Peyer's patch (tissue), 4 donors: ENCODE measurements around the gene DCHS1. TPM values are rescaled to one million over a fixed set of nuclear protein-coding genes. Genes with fewer than 3 reads are reported as not detected.

Source experiments
- DNase-seq, 3 donors: peaks; one replicate each; pipeline ENCODE4 v3.0.0-alpha.2; 2017 to 2019
- H3K27ac ChIP-seq, 4 donors: fragments of 200-600 bp; sonication (generic); one replicate each; pipeline ENCODE4 v1.5.1; 2016 to 2019
- H3K27me3 ChIP-seq, 2 donors: fragments of 200-600 bp; sonication (generic); one replicate each; pipeline ENCODE4 v1.5.1; 2019
- H3K36me3 ChIP-seq, 3 donors: fragments of 200-600 bp; sonication (generic); one replicate each; pipeline ENCODE4 v1.5.1; 2016 to 2019
- H3K4me1 ChIP-seq, 4 donors: fragments of 200-600 bp; sonication (generic); one replicate each; pipeline ENCODE4 v1.5.1; 2016 to 2019
- H3K4me3 ChIP-seq, 4 donors: fragments of 200-600 bp; sonication (generic); 1 replicate in 3 of 4; 2 replicates in 1 of 4; pipeline ENCODE4 v1.5.1; 2016 to 2019; ENCODE audit warnings: mild to moderate bottlenecking in 1 of 4
- H3K9me3 ChIP-seq, 4 donors: fragments of 200-600 bp; sonication (generic); one replicate each; pipeline ENCODE4 v1.5.1; 2016 to 2019; ENCODE audit warnings: mild to moderate bottlenecking in 1 of 4
- CTCF ChIP-seq, 6 experiments: fragments of 450-650 bp in 4 of 6; fragments of 200-600 bp in 2 of 6; sonication (generic) in 1 of 6; IDR thresholded peaks; one replicate each; pipeline ENCODE4 v1.5.1; 2017 to 2019; ENCODE audit warnings: antibody characterized with exemption in 6 of 6, mild to moderate bottlenecking in 3 of 6, moderate library complexity in 1 of 6
- POLR2A ChIP-seq, 2 donors: fragments of 450-650 bp; IDR thresholded peaks; one replicate each; pipeline ENCODE4 v1.5.1; 2017; ENCODE audit warnings: antibody characterized with exemption in 2 of 2, mild to moderate bottlenecking in 2 of 2, moderate library complexity in 2 of 2
- total RNA-seq, 4 donors: library from RNA; depleted of rRNA; stranded (reverse); fragments of >200 nt; gene quantifications; one replicate each; pipeline ENCODE4 v1.1.0, GENCODE V29; 2016

The DCHS1 gene
- total RNA-seq, 4 donors from 2014 or later = 2.8 to 12.4 (median 9.7) TPM

GRCh38 chr11:6608011-6608410 is 47.6 kb downstream of the DCHS1 start:
- TF ChIP-seq CTCF (IDR thresholded peaks at IDR 0.05) (no peak), POLR2A (IDR thresholded peaks at IDR 0.05) (no peak)
- Histone ChIP-seq H3K9me3 (no peaks in the 10 kb centered on the region), H3K4me1 (peaks cover 0 to 61% (median 17%) of the 10 kb centered on the region in 4 donors), H3K27me3 (no peaks in the 10 kb centered on the region), H3K27ac (peak overlapping the region; percentile 68 to 94 (median 90)), H3K36me3 (peaks cover 0 to 35% (median 3%) of the 10 kb centered on the region in 3 donors), H3K4me3 (no peak overlapping the region)
- DNase-seq = peak in 1 of 3 donors; percentile 44

GRCh38 chr11:6607190-6607795 is 48.3 kb downstream of the DCHS1 start:
- TF ChIP-seq POLR2A (IDR thresholded peaks at IDR 0.05) (no peak), CTCF (IDR thresholded peaks at IDR 0.05) (no peak)
- DNase-seq = no peak
- H3K4me3 ChIP-seq = no peak overlapping the region
- no peaks in the 10 kb centered on the region for H3K27me3 ChIP-seq
- peaks cover 0 to 35% (median 3%) of the 10 kb centered on the region in 3 donors for H3K36me3 ChIP-seq
- H3K9me3 ChIP-seq = no peaks in the 10 kb centered on the region
- H3K27ac ChIP-seq = peak overlapping the region; percentile 68 to 94 (median 90)
- H3K4me1 ChIP-seq = peaks cover 0 to 62% (median 18%) of the 10 kb centered on the region in 4 donors

- peak; percentile 83 to 94 (median 84) for DNase-seq
- no peak for TF ChIP-seq POLR2A (IDR thresholded peaks at IDR 0.05)
- TF ChIP-seq CTCF (IDR thresholded peaks at IDR 0.05) = no peak
- peak overlapping the region in 2 of 4 donors; percentile 30 for H3K4me3 ChIP-seq
- peak overlapping the region; percentile 68 to 94 (median 90) for H3K27ac ChIP-seq
- no peaks in the 10 kb centered on the region for H3K27me3 ChIP-seq
- peaks cover 0 to 69% (median 20%) of the 10 kb centered on the region in 4 donors for H3K4me1 ChIP-seq
- peaks cover 0 to 35% (median 3%) of the 10 kb centered on the region in 3 donors for H3K36me3 ChIP-seq
- H3K9me3 ChIP-seq = no peaks in the 10 kb centered on the region
These were observed 49.0 kb downstream of the DCHS1 start for GRCh38 chr11:6606471-6607189.

- no peak for DNase-seq
- peaks cover 0 to 40% (median 2%) of the 10 kb centered on the region in 3 donors for H3K36me3 ChIP-seq
- peaks cover 0 to 63% (median 20%) of the 10 kb centered on the region in 4 donors for H3K4me1 ChIP-seq
- no peaks in the 10 kb centered on the region for H3K27me3 ChIP-seq
- H3K9me3 ChIP-seq = no peaks in the 10 kb centered on the region
- peak overlapping the region; percentile 91 to 94 (median 92) for H3K27ac ChIP-seq
- H3K4me3 ChIP-seq = peak overlapping the region; percentile 77 to 87 (median 84)
- TF ChIP-seq POLR2A (IDR thresholded peaks at IDR 0.05) = no peak
- no peak for TF ChIP-seq CTCF (IDR thresholded peaks at IDR 0.05)
These were observed 50.8 kb downstream of the DCHS1 start for GRCh38 chr11:6604790-6605189.

GRCh38 chr11:6604081-6604626 is 51.5 kb downstream of the DCHS1 start:
- peaks cover 0 to 40% (median 0%) of the 10 kb centered on the region in 3 donors for H3K36me3 ChIP-seq
- TF ChIP-seq CTCF (IDR thresholded peaks at IDR 0.05) = peak in 2 of 6 experiments; percentile 8 to 10
- TF ChIP-seq POLR2A (IDR thresholded peaks at IDR 0.05) = no peak
- DNase-seq = peak; percentile 62 to 76 (median 66)
- H3K4me3 ChIP-seq = peak overlapping the region; percentile 77 to 87 (median 84)
- no peaks in the 10 kb centered on the region for H3K9me3 ChIP-seq
- H3K27me3 ChIP-seq = no peaks in the 10 kb centered on the region
- peaks cover 0 to 61% (median 20%) of the 10 kb centered on the region in 4 donors for H3K4me1 ChIP-seq
- peak overlapping the region; percentile 91 to 94 (median 92) for H3K27ac ChIP-seq
